GM23338 (cell line): Measurements from ENCODE around the gene CXCR1. TPM values are rescaled to one million over a fixed set of nuclear protein-coding genes. Genes with fewer than 3 reads are reported as not detected.
A peak's percentile ranks its signal among the peaks of the same experiment; 100 is the strongest.
"Not testable (repeated sequence)": the region's sequence is repeated elsewhere in the genome, so short reads cannot be mapped to it uniquely, and the experiment has no call there.

ENCODE experiments used
- ATAC-seq: fragments of 200-7000 bp; cut with Tn5 transposase; 3 replicates; pipeline ENCODE4 v1.9.1; 2020
- DNase-seq: peaks from one replicate; pipeline ENCODE4 v3.0.0-alpha.2; 2015; ENCODE audit warnings: low spot score
- H2AFZ ChIP-seq: fragments of 200-600 bp; sonication (generic); 2 replicates; pipeline ENCODE4 v1.8.0; 2016; ENCODE audit warnings: antibody characterized with exemption, mild to moderate bottlenecking, moderate library complexity
- H3F3A ChIP-seq: fragments of 200-600 bp; sonication (generic); replicated peaks from 2 replicates; pipeline ENCODE4 v1.8.0; 2017; ENCODE audit warnings: antibody characterized with exemption, mixed run types, low read depth
- H3K27ac ChIP-seq: fragments of 200-600 bp; sonication (generic); 2 replicates; pipeline ENCODE4 v1.6.1; 2016; ENCODE audit warnings: low read depth
- H3K27me3 ChIP-seq: fragments of 200-600 bp; sonication (generic); 2 replicates; pipeline ENCODE4 v1.8.0; 2016; ENCODE audit warnings: mild to moderate bottlenecking, mixed run types, moderate library complexity; ENCODE audit not compliant: insufficient read depth
- H3K36me3 ChIP-seq: fragments of 200-600 bp; sonication (generic); 2 replicates; pipeline ENCODE4 v1.8.0; 2016; ENCODE audit warnings: mild to moderate bottlenecking; ENCODE audit not compliant: insufficient read depth
- H3K4me1 ChIP-seq: fragments of 200-600 bp; sonication (generic); 2 replicates; pipeline ENCODE4 v1.8.0; 2016; ENCODE audit warnings: mild to moderate bottlenecking, moderate library complexity; ENCODE audit not compliant: insufficient read depth
- H3K4me2 ChIP-seq: fragments of 200-600 bp; sonication (generic); 2 replicates; pipeline ENCODE4 v1.7.1; 2017; ENCODE audit warnings: mixed run types
- H3K4me3 ChIP-seq: fragments of 200-600 bp; sonication (generic); 2 replicates; pipeline ENCODE4 v1.6.1; 2016; ENCODE audit warnings: mixed run types
- H3K79me2 ChIP-seq: fragments of 200-600 bp; sonication (generic); replicated peaks from 2 replicates; pipeline ENCODE4 v1.8.0; 2017; ENCODE audit warnings: mild to moderate bottlenecking; ENCODE audit not compliant: insufficient read depth
- H3K9me2 ChIP-seq: fragments of 200-600 bp; sonication (generic); 2 replicates; pipeline ENCODE4 v1.8.0; 2017; ENCODE audit not compliant: insufficient read depth
- H4K20me1 ChIP-seq: fragments of 200-600 bp; sonication (generic); replicated peaks from 2 replicates; pipeline ENCODE4 v1.8.0; 2017; ENCODE audit warnings: mild to moderate bottlenecking; ENCODE audit not compliant: insufficient read depth
- H3K27ac Mint-ChIP-seq: 2 replicates; pipeline ENCODE4 v1.8.0; 2020; ENCODE audit warnings: inconsistent platforms, mild to moderate bottlenecking, moderate library complexity, mixed read lengths
- H3K27me3 Mint-ChIP-seq: 3 replicates; pipeline ENCODE4 v1.8.0; 2022; ENCODE audit warnings: low read depth, mild to moderate bottlenecking, moderate library complexity, mixed read lengths, inconsistent platforms; ENCODE audit not compliant: insufficient read depth, poor library complexity
- H3K36me3 Mint-ChIP-seq: 3 replicates; pipeline ENCODE4 v1.8.0; 2021; ENCODE audit warnings: low read depth, mild to moderate bottlenecking, inconsistent platforms, moderate library complexity, mixed read lengths
- H3K4me1 Mint-ChIP-seq: 3 replicates; pipeline ENCODE4 v1.8.0; 2020; ENCODE audit warnings: mild to moderate bottlenecking, inconsistent platforms, mixed read lengths
- H3K4me3 Mint-ChIP-seq: 3 replicates; pipeline ENCODE4 v1.8.0; 2021; ENCODE audit warnings: moderate library complexity, mild to moderate bottlenecking, inconsistent platforms, mixed read lengths
- H3K9me3 Mint-ChIP-seq: 3 replicates; pipeline ENCODE4 v1.8.0; 2020; ENCODE audit warnings: moderate library complexity, mild to moderate bottlenecking, inconsistent platforms, mixed read lengths
- POLR2AphosphoS5 ChIP-seq: IDR thresholded peaks from 2 replicates; pipeline ENCODE4 v1.6.1; 2016; ENCODE audit warnings: antibody characterized with exemption, low read depth
- polyA plus RNA-seq: library from polyadenylated mRNA; unstranded; fragments of >200 nt; fragmentation: Nextera tagmentation; extraction: Ambion mirVana; gene quantifications from 2 replicates; pipeline ENCODE4 v1.2.1, GENCODE V29; 2016
- total RNA-seq: library from RNA; depleted of rRNA; stranded (reverse); fragments of >200 nt; shearing (Covaris generic); gene quantifications from 2 replicates; pipeline ENCODE4 v1.2.3, GENCODE V29; 2014; rRNA removed
- TF ChIP-seq, protein P1 (sequence below): IDR thresholded peaks from one replicate; pipeline ENCODE4 v1.6.1; 2018; ENCODE audit warnings: antibody characterized with exemption; ENCODE audit not compliant: unreplicated experiment

The CXCR1 gene
- total and polyA plus RNA-seq, 2 experiments from 2014 or later, result not detected

GRCh38 chr2:218123986-218124385 lies 42.8 kb downstream of the CXCR1 start:
- Histone ChIP-seq H3K27me3 (no peaks in the 10 kb centered on the region), H3K79me2 (no peaks in the 10 kb centered on the region), H3K9me2 (peaks cover 5% of the 10 kb centered on the region; the same call in 1 of the 2 replicates), H2AFZ (no peak overlapping the region), H4K20me1 (no peaks in the 10 kb centered on the region), H3F3A (no peaks in the 10 kb centered on the region; the same call in 1 of the 2 replicates), H3K4me3 (no peak overlapping the region), H3K4me1 (peaks cover 15% of the 10 kb centered on the region; the same call in 1 of the 2 replicates), H3K27ac (no peak overlapping the region), H3K36me3 (no peaks in the 10 kb centered on the region), H3K4me2 (no peak overlapping the region)
- H3K36me3 Mint-ChIP-seq, result peaks cover 4% of the 10 kb centered on the region; the same call in 2 of the 3 replicates
- ATAC-seq, result peak; percentile 27; the same call in 2 of the 3 replicates
- peaks cover 22% of the 10 kb centered on the region for H3K9me3 Mint-ChIP-seq
- no peak overlapping the region for H3K27ac Mint-ChIP-seq
- H3K4me1 Mint-ChIP-seq, result peaks cover 22% of the 10 kb centered on the region
- H3K4me3 Mint-ChIP-seq, result no peak overlapping the region
- DNase-seq, result peak; percentile 31
- TF ChIP-seq, protein P1, sequence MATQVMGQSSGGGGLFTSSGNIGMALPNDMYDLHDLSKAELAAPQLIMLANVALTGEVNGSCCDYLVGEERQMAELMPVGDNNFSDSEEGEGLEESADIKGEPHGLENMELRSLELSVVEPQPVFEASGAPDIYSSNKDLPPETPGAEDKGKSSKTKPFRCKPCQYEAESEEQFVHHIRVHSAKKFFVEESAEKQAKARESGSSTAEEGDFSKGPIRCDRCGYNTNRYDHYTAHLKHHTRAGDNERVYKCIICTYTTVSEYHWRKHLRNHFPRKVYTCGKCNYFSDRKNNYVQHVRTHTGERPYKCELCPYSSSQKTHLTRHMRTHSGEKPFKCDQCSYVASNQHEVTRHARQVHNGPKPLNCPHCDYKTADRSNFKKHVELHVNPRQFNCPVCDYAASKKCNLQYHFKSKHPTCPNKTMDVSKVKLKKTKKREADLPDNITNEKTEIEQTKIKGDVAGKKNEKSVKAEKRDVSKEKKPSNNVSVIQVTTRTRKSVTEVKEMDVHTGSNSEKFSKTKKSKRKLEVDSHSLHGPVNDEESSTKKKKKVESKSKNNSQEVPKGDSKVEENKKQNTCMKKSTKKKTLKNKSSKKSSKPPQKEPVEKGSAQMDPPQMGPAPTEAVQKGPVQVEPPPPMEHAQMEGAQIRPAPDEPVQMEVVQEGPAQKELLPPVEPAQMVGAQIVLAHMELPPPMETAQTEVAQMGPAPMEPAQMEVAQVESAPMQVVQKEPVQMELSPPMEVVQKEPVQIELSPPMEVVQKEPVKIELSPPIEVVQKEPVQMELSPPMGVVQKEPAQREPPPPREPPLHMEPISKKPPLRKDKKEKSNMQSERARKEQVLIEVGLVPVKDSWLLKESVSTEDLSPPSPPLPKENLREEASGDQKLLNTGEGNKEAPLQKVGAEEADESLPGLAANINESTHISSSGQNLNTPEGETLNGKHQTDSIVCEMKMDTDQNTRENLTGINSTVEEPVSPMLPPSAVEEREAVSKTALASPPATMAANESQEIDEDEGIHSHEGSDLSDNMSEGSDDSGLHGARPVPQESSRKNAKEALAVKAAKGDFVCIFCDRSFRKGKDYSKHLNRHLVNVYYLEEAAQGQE, result no peak
- no peak for TF ChIP-seq POLR2AphosphoS5
- peaks cover 4% of the 10 kb centered on the region for H3K27me3 Mint-ChIP-seq

DNA sequence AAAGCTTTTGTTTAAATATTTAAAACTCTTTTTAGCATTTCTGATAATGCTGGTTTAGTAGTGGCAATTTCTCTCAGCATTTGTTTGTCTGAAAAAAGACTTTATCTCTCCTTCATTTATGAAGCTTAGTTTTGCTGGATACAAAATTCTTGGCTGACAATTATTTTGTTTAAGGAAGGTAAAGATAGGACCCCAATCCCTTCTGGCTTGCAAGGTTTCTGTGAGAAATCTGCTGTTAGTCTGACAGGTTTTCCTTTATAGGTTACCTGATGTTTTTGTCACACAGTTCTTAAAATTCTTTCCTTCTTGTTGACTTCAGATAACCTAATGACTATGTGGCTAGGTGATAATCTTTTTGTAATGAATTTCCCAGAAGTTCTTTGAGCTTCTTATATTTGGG lies 44.5 kb downstream of the CXCR1 start:
- not testable (repeated sequence) for H3K27me3 ChIP-seq, H2AFZ ChIP-seq, ATAC-seq, H3K36me3 ChIP-seq, H3K27ac Mint-ChIP-seq, H3K27ac ChIP-seq, H3K27me3 Mint-ChIP-seq, H3F3A ChIP-seq, H3K9me2 ChIP-seq, H3K4me3 Mint-ChIP-seq, H3K4me2 ChIP-seq, H3K79me2 ChIP-seq, H3K36me3 Mint-ChIP-seq, H3K4me3 ChIP-seq, H4K20me1 ChIP-seq, DNase-seq
- Mint-ChIP-seq H3K4me1 (peaks cover 22% of the 10 kb centered on the region), H3K9me3 (peaks cover 37% of the 10 kb centered on the region)
- H3K4me1 ChIP-seq, result peaks cover 13% of the 10 kb centered on the region; the same call in 1 of the 2 replicates

DNA sequence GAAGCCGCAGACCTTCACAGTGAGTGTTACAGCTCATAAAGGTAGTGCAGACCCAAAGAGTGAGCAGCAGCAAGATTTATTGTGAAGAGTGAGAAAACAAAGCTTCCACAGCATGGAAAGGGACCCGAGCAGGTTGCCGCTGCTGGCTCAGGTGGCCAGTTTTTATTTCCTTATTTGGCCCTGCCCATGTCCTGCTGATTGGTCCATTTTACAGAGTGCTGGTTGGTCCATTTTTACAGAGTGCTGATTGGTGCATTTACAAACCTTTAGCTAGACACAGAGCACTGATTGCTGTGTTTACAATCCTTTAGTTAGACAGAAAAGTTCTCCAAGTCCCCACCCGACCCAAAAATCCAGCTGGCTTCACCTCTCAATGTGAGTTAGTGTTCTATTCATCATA lies 45.0 kb downstream of the CXCR1 start:
- not testable (repeated sequence) for H3K27ac ChIP-seq, H4K20me1 ChIP-seq, H3K27ac Mint-ChIP-seq, DNase-seq, H3K4me3 ChIP-seq, H3K27me3 ChIP-seq, H3K36me3 ChIP-seq, H3K79me2 ChIP-seq, H2AFZ ChIP-seq, H3F3A ChIP-seq, H3K4me2 ChIP-seq, H3K27me3 Mint-ChIP-seq, H3K4me3 Mint-ChIP-seq, H3K4me1 ChIP-seq, ATAC-seq, H3K36me3 Mint-ChIP-seq, H3K9me2 ChIP-seq
- Mint-ChIP-seq H3K4me1 (peaks cover 22% of the 10 kb centered on the region), H3K9me3 (peaks cover 42% of the 10 kb centered on the region)

Other genes with a start within 250 kb of the CXCR1 start
- 5.7 and 7.4 TPM in 2 replicates for gene TNS1, start 164.0 kb downstream of the CXCR1 start, total RNA-seq
- gene TNS1, start 164.0 kb downstream of the CXCR1 start, polyA plus RNA-seq, result 1.3 and 2.0 TPM in 2 replicates
- gene RUFY4, start 97.7 kb downstream of the CXCR1 start, total RNA-seq, result 0.04 TPM in 1 of 2 replicates, not detected in the other
- 0.27 and 0.89 TPM in 2 replicates for gene RUFY4, start 97.7 kb downstream of the CXCR1 start, polyA plus RNA-seq
- gene CXCR2, start 40.9 kb downstream of the CXCR1 start, total RNA-seq, result 0.52 and 0.82 TPM in 2 replicates
- 0.71 and 1.6 TPM in 2 replicates for gene CXCR2, start 40.9 kb downstream of the CXCR1 start, polyA plus RNA-seq
- gene ARPC2, start 50.2 kb upstream of the CXCR1 start, total RNA-seq, result 195 and 217 TPM in 2 replicates
- gene ARPC2, start 50.2 kb upstream of the CXCR1 start, polyA plus RNA-seq, result 242 and 271 TPM in 2 replicates
- 1.6 TPM in 1 of 2 replicates, not detected in the other for gene GPBAR1, start 94.1 kb upstream of the CXCR1 start, total RNA-seq
- gene GPBAR1, start 94.1 kb upstream of the CXCR1 start, polyA plus RNA-seq, result 0.37 and 0.44 TPM in 2 replicates
- gene AAMP, start 103.2 kb upstream of the CXCR1 start, total RNA-seq, result 157 and 203 TPM in 2 replicates
- gene AAMP, start 103.2 kb upstream of the CXCR1 start, polyA plus RNA-seq, result 77.8 and 90.8 TPM in 2 replicates
- gene PNKD, start 103.6 kb upstream of the CXCR1 start, total RNA-seq, result 28.2 and 36.0 TPM in 2 replicates
- gene PNKD, start 103.6 kb upstream of the CXCR1 start, polyA plus RNA-seq, result 77.7 and 83.3 TPM in 2 replicates
- 16.5 and 20.8 TPM in 2 replicates for gene TMBIM1, start 125.5 kb upstream of the CXCR1 start, total RNA-seq
- 9.5 and 12.0 TPM in 2 replicates for gene TMBIM1, start 125.5 kb upstream of the CXCR1 start, polyA plus RNA-seq
- not detected in 2 replicates for gene CATIP, start 189.9 kb upstream of the CXCR1 start, total RNA-seq
- gene CATIP, start 189.9 kb upstream of the CXCR1 start, polyA plus RNA-seq, result 0.15 and 0.23 TPM in 2 replicates
- gene SLC11A1, start 215.3 kb upstream of the CXCR1 start, total RNA-seq, result 0.89 TPM in 1 of 2 replicates, not detected in the other
- 0.16 and 0.31 TPM in 2 replicates for gene SLC11A1, start 215.3 kb upstream of the CXCR1 start, polyA plus RNA-seq
- gene CTDSP1, start 232.9 kb upstream of the CXCR1 start, total RNA-seq, result 14.8 and 21.8 TPM in 2 replicates
- gene CTDSP1, start 232.9 kb upstream of the CXCR1 start, polyA plus RNA-seq, result 6.7 and 6.9 TPM in 2 replicates